Right lung (tissue), 5 donors: ENCODE measurements around the gene MSRB1. TPM values are rescaled to one million over a fixed set of nuclear protein-coding genes. Genes with fewer than 3 reads are reported as not detected.
"Not testable (repeated sequence)": the region's sequence is repeated elsewhere in the genome, so short reads cannot be mapped to it uniquely, and the experiment has no call there.

Experiments used
- DNase-seq, 2 donors: peaks; one replicate each; pipeline ENCODE4 v3.0.0-alpha.2; 2013
- polyA plus RNA-seq, 5 donors: library from polyadenylated mRNA; unstranded; fragments of 120-200 nt; gene quantifications; one replicate each; pipeline versions ENCODE4 v1.2.1 to v1.2.3, GENCODE V29; 2013; ENCODE audit warnings: inconsistent platforms in 1 of 5, low replicate concordance in 1 of 5; ENCODE audit not compliant: insufficient read length in 5 of 5, insufficient read depth in 1 of 5

Gene MSRB1
- polyA plus RNA-seq, 5 donors: 11.8 to 22.8 (median 14.9) TPM

DNA sequence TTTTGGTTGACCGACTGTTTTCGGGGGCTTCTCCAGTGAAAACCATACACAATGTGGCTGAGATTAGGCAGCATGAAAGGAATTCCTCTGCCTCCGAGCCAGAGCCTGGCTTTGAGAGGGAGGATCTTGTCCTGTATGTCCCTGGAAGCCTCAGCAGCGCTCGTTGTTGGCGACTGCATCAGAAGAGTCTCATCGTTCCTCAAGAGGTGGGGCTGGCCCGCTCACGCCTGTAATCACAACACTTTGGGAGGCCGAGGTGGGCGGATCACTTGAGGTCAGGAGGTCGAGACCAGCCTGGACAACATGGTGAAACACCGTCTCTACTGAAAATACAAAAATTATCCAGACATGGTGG is 39.8 kb downstream of the MSRB1 start:
- no peak for DNase-seq

DNA sequence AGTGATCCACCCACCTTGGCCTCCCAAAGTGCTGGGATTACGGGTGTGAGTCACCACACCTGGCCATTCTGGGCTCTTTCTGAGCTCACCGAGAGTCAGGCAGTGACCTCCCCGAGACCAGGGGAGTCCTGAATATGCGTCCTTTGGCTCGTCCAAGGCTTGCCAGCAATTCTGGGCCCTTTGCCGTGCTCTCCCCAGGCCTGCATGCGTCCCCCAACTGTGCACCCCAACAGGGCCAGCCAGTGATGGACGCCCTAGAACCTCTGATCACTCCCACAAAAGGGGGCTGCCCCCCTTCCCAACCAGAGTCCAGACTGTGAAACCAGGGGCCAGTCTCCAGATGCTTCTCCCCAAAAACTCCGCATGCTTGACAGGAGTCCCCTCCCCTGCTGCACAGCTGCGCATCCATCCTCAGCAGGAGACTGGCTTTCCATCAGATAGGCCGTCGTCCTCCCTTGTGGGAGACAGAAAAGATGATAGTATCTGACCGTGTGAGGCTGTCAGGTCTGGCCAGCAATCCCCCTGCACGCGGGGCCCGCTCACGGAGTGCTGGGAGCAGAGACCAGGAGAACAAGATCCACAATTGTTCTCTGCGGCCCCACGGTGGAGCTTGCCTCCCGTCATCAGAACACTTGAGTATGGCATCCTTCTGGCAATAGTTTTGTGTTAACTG is 40.3 kb downstream of the MSRB1 start:
- no peak for DNase-seq

DNA sequence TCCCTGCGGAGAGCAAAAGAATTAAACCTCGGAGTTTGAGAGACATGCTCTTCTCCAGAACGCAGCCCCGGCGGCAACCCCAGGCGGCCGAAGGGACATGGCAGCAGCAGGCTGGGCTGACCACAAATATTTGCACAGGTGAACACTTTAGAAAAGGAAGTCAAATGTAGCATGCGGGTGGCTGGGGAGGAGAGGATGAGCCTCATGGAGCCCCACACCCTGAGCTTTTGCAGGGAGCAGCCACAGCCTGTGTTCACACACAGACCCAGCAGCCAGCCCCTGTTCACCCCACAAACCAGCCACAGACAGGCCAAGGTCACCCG is 42.6 kb downstream of the MSRB1 start:
- no peak for DNase-seq

DNA sequence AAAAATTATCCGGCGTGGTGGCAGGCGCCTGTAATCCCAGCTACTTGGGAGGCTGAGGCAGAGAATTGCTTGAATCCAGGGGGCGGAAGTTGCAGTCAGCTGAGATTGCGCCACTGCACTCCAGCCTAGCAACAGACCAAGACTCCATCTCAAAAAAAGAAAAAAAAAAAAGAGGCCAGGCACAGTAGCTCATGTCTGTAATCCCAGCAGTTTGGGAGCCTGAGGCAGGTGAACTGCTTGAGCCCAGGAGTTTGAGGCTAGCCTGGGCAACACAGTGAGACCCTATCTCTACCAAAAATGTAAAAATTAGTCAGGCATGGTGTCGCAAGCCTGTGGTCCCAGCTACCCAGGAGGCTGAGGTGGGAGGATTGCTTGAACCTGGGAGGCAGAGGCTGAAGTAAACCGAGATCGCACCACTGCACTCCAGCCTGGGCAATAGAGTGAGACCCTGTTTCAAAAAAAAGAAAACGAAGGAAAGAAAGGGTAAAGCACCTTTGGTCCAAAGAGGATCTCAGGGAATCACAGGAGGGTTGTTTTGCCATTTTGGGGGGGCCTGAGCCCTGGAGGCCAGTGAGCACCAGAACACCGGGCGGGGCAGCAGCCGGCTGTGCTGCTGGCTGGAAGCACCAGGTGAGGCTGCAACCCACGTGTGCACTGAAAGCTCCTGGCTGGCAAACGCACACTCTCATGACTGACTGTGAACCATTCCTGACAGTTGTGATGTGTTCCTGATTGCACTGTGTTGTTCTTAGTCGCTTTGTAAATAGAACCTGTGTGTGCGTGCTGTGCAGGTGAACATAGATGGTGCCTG is 43.2 kb downstream of the MSRB1 start:
- no peak for DNase-seq

DNA sequence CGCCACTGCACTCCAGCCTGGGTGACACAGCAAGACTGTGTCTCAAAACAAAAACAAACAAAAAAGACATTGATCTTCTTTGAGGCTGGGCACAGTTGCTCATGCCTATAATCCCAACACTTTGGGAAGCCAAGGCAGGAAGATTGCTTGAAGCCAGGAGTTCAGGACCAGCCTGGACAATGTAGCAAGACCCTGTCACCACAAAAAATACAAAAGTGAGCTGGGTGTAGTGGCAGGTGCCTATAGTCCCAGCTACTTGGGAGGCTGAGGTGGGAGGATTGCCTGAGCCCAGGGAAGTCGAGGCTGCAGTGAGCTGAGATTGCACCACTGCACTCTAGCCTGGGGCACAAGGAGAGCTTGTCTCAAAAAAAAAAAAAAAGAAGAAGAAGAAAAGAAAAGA is 45.3 kb downstream of the MSRB1 start:
- not testable (repeated sequence) for DNase-seq

- no peak for DNase-seq
These were observed 46.9 kb downstream of the MSRB1 start for GRCh38 chr16:1895949-1896675.

GRCh38 chr16:1895068-1895467 is 47.9 kb downstream of the MSRB1 start:
- DNase-seq: no peak

GRCh38 chr16:1890708-1891050 is 52.3 kb downstream of the MSRB1 start:
- DNase-seq: no peak

DNA sequence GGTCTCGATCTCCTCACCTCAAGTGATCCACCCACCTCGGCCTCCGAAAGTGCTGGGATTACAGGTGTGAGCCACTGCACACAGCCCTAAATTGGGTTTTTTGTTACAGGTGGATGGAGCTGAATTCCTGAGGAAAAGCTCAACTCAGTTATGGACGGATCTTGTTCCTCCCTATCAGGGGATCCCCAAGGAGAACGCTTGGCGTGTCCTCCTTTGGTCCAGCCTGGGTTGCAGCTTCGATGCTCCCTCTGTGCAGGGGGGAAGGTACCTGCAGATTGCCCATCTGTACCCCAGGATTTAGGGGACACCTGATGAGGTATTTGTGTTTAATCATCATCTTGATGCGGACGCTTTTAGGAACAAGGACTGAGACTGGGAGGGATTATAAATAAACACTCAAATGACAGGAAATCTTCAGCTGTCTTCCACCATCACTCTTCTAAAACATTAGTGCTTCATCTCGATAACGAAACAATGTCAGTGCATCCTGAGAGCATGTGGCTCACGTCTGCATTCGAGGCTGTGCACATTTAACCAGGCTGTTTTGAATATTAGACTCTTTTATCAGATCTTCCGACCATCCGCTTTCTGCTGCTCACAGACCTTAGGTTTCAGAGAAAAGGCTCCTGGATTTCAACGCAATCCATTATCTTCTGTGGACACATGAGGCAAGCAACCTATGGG is 52.8 kb downstream of the MSRB1 start:
- DNase-seq: no peak

Other genes with a start within 250 kb of the MSRB1 start
- gene MAPK8IP3, start 237.0 kb downstream of the MSRB1 start, polyA plus RNA-seq: 10 to 100 TPM; 45.3 to 74.0 (median 61.9) TPM
- 10 to 100 TPM; 16.6 to 56.6 (median 30.3) TPM for gene NME3, start 171.7 kb downstream of the MSRB1 start, polyA plus RNA-seq
- gene EME2, start 170.4 kb downstream of the MSRB1 start, polyA plus RNA-seq: 10 to 100 TPM in 1 of 5 donors, 1 to 10 TPM in 4; 6.7 to 10.5 (median 7.8) TPM
- 10 to 100 TPM; 51.5 to 82.1 (median 57.4) TPM for gene MRPS34, start 170.1 kb downstream of the MSRB1 start, polyA plus RNA-seq
- gene SPSB3, start 160.6 kb downstream of the MSRB1 start, polyA plus RNA-seq: 10 to 100 TPM; 24.0 to 47.3 (median 35.9) TPM
- gene NUBP2, start 160.2 kb downstream of the MSRB1 start, polyA plus RNA-seq: 10 to 100 TPM; 26.4 to 71.8 (median 40.8) TPM
- 1 to 10 TPM; 1.1 to 4.2 (median 2.4) TPM for gene IGFALS, start 149.5 kb downstream of the MSRB1 start, polyA plus RNA-seq
- gene HAGH, start 116.4 kb downstream of the MSRB1 start, polyA plus RNA-seq: 10 to 100 TPM; 20.1 to 32.2 (median 26.6) TPM
- gene FAHD1, start 116.0 kb downstream of the MSRB1 start, polyA plus RNA-seq: 10 to 100 TPM; 16.2 to 25.2 (median 16.9) TPM
- under 1 TPM; 0.23 to 0.86 (median 0.51) TPM for gene MEIOB, start 71.0 kb downstream of the MSRB1 start, polyA plus RNA-seq
- under 1 TPM; 0.09 to 0.40 (median 0.18) TPM for gene HS3ST6, start 24.8 kb downstream of the MSRB1 start, polyA plus RNA-seq
- gene RPL3L, start 11.5 kb upstream of the MSRB1 start, polyA plus RNA-seq: 1 to 10 TPM in 1 of 5 donors, under 1 TPM in 4; 0.05 to 2.0 (median 0.18) TPM
- gene NDUFB10, start 16.3 kb upstream of the MSRB1 start, polyA plus RNA-seq: 100 to 1,000 TPM in 1 of 5 donors, 10 to 100 TPM in 4; 78.0 to 123 (median 87.7) TPM
- gene RPS2, start 21.6 kb upstream of the MSRB1 start, polyA plus RNA-seq: 1,000 to 10,000 TPM; 2,201 to 2,837 (median 2,396) TPM
- gene RNF151, start 23.7 kb upstream of the MSRB1 start, polyA plus RNA-seq: under 1 TPM in 1 of 5 donors, not detected in 4; 0.13 TPM
- gene TBL3, start 28.9 kb upstream of the MSRB1 start, polyA plus RNA-seq: 10 to 100 TPM; 22.8 to 42.3 (median 28.9) TPM
- under 1 TPM in 4 of 5 donors, not detected in 1; 0.18 to 0.57 (median 0.39) TPM for gene NOXO1, start 38.3 kb upstream of the MSRB1 start, polyA plus RNA-seq
- gene GFER, start 41.0 kb upstream of the MSRB1 start, polyA plus RNA-seq: 10 to 100 TPM; 17.0 to 28.1 (median 21.1) TPM
- under 1 TPM; 0.46 to 0.80 (median 0.65) TPM for gene SYNGR3, start 46.8 kb upstream of the MSRB1 start, polyA plus RNA-seq
- 10 to 100 TPM; 11.9 to 32.1 (median 19.9) TPM for gene ZNF598, start 66.6 kb upstream of the MSRB1 start, polyA plus RNA-seq
- gene NPW, start 76.6 kb upstream of the MSRB1 start, polyA plus RNA-seq: 1 to 10 TPM; 1.1 to 7.9 (median 2.3) TPM
- gene NHERF2, start 83.7 kb upstream of the MSRB1 start, polyA plus RNA-seq: 100 to 1,000 TPM in 2 of 5 donors, 10 to 100 TPM in 3; 63.1 to 196 (median 91.8) TPM
- 10 to 100 TPM; 21.0 to 41.2 (median 26.9) TPM for gene NTHL1, start 104.6 kb upstream of the MSRB1 start, polyA plus RNA-seq
- gene TSC2, start 104.8 kb upstream of the MSRB1 start, polyA plus RNA-seq: 100 to 1,000 TPM; 100 to 149 (median 120) TPM
- 100 to 1,000 TPM in 3 of 5 donors, 10 to 100 TPM in 2; 66.7 to 168 (median 123) TPM for gene PKD1, start 192.7 kb upstream of the MSRB1 start, polyA plus RNA-seq
- 1 to 10 TPM; 1.0 to 1.8 (median 1.5) TPM for gene RAB26, start 205.4 kb upstream of the MSRB1 start, polyA plus RNA-seq
- gene TRAF7, start 212.6 kb upstream of the MSRB1 start, polyA plus RNA-seq: 10 to 100 TPM; 41.0 to 62.8 (median 45.7) TPM